HK-2 (cell line): ENCODE data around the gene PSMA2.
"Not testable (repeated sequence)": the region's sequence is repeated elsewhere in the genome, so short reads cannot be mapped to it uniquely, and the experiment has no call there.

Source experiments
- DNase-seq: peaks from one replicate; pipeline ENCODE4 v3.0.0-alpha.2; 2018; ENCODE audit not compliant: unreplicated experiment

PSMA2 gene

DNA sequence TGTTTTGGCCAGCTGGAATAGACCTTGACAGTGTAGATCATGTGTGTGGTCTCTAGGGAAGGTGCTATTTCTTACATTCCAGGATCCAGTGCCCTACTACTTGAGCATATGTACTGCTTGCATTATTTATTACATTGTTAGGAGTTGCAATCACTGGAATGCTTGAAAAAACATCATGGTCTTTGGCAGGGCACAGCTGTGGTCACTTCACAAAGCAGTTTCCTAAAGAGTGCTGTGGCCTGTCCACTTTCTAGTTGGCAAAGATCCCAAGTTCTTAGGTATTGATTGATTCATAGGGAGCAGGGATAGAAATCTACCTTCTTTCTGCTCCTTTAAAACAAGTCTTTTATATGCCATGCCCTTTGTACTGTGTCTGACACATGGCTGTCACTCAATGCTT is 24.7 kb downstream of the PSMA2 start:
- no peak for DNase-seq

- DNase-seq: no peak
Observed at GRCh38 chr7:42906181-42906580, 25.8 kb downstream of the PSMA2 start.

DNA sequence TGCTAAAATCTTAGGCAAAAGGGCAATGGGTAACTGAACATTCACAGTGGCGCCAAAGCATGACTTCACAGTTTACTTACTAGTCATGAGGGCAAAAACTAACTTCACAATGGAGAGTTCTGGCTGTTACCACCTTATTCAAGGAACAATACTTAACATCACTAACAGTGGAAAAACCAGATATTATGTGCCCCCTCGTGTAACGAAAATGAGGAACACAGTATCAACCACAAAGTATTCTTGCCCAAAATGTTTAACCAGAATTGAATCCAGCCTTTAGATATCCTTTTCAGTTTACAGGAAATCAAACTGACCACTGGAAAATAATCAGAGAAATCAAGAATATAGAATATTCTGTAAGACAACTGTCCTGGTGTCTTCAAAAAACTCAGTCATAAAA is 29.6 kb downstream of the PSMA2 start:
- DNase-seq: no peak

DNA sequence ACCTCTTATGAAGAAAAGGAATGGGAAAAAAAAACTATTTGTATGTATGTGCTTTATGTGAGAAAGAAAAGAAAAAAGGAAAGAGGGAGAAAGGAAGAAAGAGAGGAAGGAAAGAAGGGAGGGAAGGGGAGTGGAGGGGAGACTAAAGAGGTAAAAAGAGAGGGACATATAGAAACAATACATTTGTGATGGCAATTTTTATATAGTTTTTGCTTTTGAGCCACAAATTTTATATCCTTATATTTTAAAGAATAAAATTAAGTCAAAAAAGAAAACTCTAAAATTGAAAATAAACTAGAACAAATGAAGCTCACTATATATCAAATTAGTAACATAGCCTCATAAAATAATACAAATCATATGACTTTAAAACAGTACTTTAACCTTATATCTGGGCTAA is 31.1 kb downstream of the PSMA2 start:
- DNase-seq: no peak

DNA sequence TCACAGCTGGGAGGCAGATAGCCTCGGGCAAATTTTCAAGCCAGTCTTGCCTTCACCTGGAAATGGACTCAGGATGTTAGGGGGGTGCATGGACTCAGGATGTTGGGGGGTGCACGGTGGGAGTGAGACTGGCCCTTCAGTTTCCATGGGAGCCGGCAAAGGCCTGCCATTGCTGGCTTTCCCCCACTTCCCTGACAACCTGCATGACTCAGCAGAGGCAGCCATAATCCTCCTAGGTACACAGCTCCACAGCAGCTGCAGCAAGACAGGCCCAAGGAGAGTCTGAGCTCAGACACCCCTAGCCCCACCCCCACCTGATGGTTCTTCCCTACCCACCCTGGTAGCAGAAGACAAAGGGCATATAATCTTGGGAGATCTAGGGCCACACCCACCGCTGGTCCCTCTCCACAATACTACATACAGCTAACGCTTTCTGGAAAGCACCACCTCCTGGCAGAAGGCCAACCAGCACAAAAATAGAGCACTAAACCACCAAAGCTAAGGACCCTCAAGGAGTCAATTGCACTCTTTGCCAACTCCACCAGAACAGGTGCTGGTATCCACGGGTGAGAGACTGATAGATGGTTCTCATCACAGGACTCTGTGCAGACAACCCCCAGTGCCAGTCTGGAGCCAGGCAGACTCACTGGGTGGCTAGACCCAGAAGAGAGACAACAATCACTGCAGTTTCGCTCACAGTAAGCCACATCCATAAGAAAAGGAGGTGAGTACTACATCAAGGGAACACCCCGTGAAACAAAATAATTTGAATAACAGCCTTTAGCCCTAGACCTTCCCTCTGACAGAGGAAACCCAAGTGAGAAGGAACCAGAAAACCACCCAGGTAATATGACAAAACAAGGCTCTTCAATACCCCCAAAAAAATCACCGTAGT is 38.4 kb downstream of the PSMA2 start:
- no peak for DNase-seq

DNA sequence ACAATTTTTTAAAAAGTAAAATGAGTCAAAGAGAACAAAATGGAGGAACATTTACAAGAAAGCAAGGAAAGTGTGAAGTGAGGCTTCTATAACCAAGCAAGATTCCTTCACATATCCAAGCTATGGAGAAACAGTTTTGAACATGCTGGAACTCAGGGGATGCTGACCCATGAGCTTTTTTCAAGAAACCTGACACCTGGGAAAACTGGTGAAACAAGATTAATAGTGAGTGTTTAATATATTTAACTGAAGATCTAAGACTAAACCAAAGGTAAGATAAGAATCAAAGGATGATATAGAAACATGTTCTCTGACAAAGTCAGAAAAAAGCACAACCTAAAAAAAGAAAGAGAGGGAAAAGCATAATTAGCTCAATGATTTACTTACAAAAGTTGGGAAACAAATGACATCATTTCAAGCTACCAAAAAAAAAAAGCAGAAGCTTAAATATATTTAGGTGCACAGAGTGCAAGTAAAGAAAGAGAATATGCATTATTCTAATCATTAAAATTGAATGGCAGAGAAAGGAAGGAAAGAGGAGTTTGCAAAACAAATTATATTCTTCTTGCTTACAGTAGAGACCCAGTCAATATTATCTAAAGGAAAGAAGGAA is 45.0 kb downstream of the PSMA2 start:
- DNase-seq: no peak

- DNase-seq: no peak
Observed at GRCh38 chr7:42886129-42886528, 45.8 kb downstream of the PSMA2 start.

GRCh38 chr7:42885183-42885582 is 46.8 kb downstream of the PSMA2 start:
- DNase-seq: not testable (repeated sequence)

DNA sequence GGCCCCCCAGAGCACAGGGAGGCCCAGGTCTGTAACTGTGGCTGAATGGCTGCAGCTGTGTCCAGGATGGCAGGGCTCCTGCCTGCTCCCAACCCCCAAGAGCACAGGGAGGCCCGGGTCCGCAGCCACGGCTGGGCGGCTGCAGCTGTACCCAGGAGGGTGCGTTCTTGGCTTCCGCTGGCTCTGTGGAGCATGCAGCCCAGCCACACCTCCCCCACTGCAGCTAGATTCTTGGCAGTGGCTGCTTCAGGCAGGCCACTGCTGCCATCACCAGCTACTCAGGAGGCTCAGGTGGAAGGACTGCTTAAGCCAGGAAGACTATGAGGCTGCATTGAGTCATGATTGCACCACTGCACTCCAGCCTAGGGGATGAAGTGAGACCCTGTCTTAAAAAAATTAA is 48.0 kb downstream of the PSMA2 start:
- peak; percentile 65 for DNase-seq

DNA sequence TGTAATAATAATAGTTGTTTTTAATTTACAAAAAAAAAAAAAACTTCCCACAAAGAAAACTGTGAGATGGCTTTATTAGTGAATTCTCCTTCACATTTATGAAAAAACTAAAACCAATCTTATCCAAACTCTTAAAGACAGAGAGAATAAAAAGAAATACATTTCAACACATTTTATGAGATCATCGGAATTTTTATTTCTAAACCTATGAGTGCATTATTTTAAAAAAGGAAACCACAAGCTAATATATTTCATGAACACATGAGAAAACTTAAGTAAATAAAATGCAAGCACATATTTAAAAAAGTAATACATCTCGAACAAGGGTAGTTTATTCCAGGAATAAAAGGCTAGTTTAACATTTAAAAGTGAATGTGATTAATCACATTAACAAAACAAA is 51.6 kb downstream of the PSMA2 start:
- DNase-seq: no peak

- DNase-seq: no peak
Observed at GRCh38 chr7:42878303-42878702, 53.7 kb downstream of the PSMA2 start.

DNA sequence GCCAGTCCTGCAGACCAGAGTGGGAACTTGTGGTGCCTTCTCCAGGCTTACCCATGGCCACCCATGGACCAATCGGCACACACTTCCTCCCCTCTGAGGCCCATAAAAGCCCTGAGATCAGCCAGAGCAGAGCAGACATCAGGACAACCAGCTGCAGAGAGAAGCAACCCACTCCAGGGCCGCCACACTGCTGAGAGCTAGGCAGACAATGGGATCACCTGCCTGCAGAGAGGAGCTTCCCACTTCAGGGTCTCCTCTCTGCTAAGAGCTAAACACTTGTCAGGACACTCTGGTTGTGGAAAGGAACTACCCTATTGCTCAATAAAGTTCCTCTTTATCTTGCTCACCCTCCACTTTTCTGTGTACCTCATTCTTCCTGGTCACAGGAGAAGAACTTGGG is 54.1 kb downstream of the PSMA2 start:
- DNase-seq: no peak

DNA sequence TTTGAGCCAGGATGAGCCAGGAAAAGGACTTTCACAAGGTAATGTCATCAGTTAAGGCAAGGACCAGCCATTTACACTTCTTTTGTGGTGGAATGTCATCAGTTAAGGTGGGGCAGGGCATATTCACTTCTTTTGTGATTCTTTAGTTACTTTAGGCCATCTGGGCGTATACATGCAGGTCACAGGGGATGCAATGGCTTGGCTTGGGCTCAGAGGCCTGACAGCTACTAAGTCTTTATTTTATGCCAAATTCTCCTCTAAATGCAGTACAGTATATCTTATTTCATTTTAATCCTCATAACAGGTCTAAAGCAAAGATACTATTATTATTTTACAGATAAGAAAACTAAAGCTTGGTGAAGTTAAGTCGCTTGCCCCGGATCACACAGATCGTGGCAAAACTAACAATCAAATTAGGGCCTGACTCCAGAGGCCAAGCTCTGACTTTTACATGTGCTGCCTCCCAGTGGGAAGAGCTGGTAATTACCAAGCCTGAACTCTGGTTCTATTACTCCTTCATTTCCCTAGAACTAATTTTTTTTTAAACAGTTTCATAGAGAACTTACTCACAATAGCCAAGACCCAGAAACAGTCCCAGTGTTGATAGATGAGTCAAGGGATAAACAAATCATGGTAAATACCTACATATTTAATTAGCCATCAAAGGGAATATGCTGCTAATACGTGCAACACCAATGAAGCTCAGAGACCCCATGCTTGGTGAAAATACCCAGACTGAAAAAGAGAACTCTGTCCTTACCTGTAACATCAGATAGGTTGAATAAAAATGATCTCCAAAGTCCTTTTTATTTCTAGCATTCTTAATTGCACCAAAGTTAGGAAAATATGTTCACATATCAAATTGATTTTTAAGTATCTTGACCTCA is 55.5 kb downstream of the PSMA2 start:
- DNase-seq: peak; percentile 39

- DNase-seq: no peak
Observed at GRCh38 chr7:42869131-42870020, 62.6 kb downstream of the PSMA2 start.

GRCh38 chr7:42868480-42868879 is 63.5 kb downstream of the PSMA2 start:
- DNase-seq: no peak
